Colonic mucosa (tissue), 4 donors: ENCODE results near the gene CNPY2. TPM values are rescaled to one million over a fixed set of nuclear protein-coding genes. Genes with fewer than 3 reads are reported as not detected.
"Not testable (repeated sequence)": the region's sequence is repeated elsewhere in the genome, so short reads cannot be mapped to it uniquely, and the experiment has no call there.

Experiments used
- DNase-seq: peaks from one replicate; pipeline ENCODE4 v3.0.0-alpha.2; 2020
- H3K27ac ChIP-seq: fragments of 200-600 bp; one replicate; pipeline ENCODE4 v1.8.0; 2021
- H3K27me3 ChIP-seq: fragments of 200-600 bp; one replicate; pipeline ENCODE4 v1.8.0; 2021
- H3K36me3 ChIP-seq: fragments of 200-600 bp; one replicate; pipeline ENCODE4 v1.8.0; 2021
- H3K4me1 ChIP-seq: fragments of 200-600 bp; one replicate; pipeline ENCODE4 v1.8.0; 2021; ENCODE audit warnings: mild to moderate bottlenecking
- H3K4me3 ChIP-seq: fragments of 200-600 bp; one replicate; pipeline ENCODE4 v1.8.0; 2021
- H3K9ac ChIP-seq, 2 donors: one replicate each; pipeline ENCODE4 v1.7.0; 2013; ENCODE audit warnings: control low read depth in 2 of 2, low read depth in 2 of 2, low read length in 2 of 2
- H3K9me3 ChIP-seq: fragments of 200-600 bp; one replicate; pipeline ENCODE4 v1.8.0; 2021
- CTCF ChIP-seq: fragments of 200-600 bp; IDR thresholded peaks from one replicate; pipeline ENCODE4 v1.8.0; 2022; ENCODE audit warnings: antibody characterized with exemption, mild to moderate bottlenecking
- intact Hi-C: fragments of 100-400 bp; cut with DNase I; formaldehyde crosslinking; loops from one replicate; pipeline ENCODE4 v1.14.1; 2022
- total RNA-seq, 2 donors: library from RNA; stranded (reverse); fragmentation: NEBNext Ultra II Directional in 1 of 2; extraction: Animal tissue kit (Norgen Biotek cat#: 25700) in 1 of 2; gene quantifications; one replicate each; pipeline ENCODE4 v1.2.1, GENCODE V29; 2021
- donor health status: healthy.
- donor health status: DM: no; HTN: no; CAD: no.
- donor health status: DM: no; HTN: no; CAD: no.

The CNPY2 gene
- total RNA-seq, 2 donors from 2014 or later: 76.8 to 144 TPM

GRCh38 chr12:56358836-56359532 is 43.2 kb upstream of the CNPY2 start:
- H3K27me3 ChIP-seq: no peaks in the 10 kb centered on the region
- H3K27ac ChIP-seq: peak overlapping the region; percentile 61
- TF ChIP-seq CTCF: no peak
- intact Hi-C loops: no loop called here
- peaks cover 19% of the 10 kb centered on the region for H3K36me3 ChIP-seq
- peak overlapping the region; percentile 54 for H3K4me3 ChIP-seq
- peaks cover 5% of the 10 kb centered on the region for H3K4me1 ChIP-seq
- H3K9me3 ChIP-seq: no peaks in the 10 kb centered on the region
- no peak for DNase-seq
- H3K9ac ChIP-seq: peak overlapping the region; percentile 30 to 82

- no peak for DNase-seq
- H3K4me3 ChIP-seq: no peak overlapping the region
- intact Hi-C loops: no loop called here
- H3K9ac ChIP-seq: no peak overlapping the region
- H3K36me3 ChIP-seq: peaks cover 40% of the 10 kb centered on the region
- no peak overlapping the region for H3K27ac ChIP-seq
- H3K27me3 ChIP-seq: no peaks in the 10 kb centered on the region
- H3K4me1 ChIP-seq: no peaks in the 10 kb centered on the region
- no peak for TF ChIP-seq CTCF
- no peaks in the 10 kb centered on the region for H3K9me3 ChIP-seq
These were observed 35.5 kb upstream of the CNPY2 start for GRCh38 chr12:56351325-56351724.

GRCh38 chr12:56350662-56351061 is 34.9 kb upstream of the CNPY2 start:
- intact Hi-C loops: no loop called here
- H3K27me3 ChIP-seq: no peaks in the 10 kb centered on the region
- H3K9me3 ChIP-seq: no peaks in the 10 kb centered on the region
- H3K27ac ChIP-seq: no peak overlapping the region
- no peaks in the 10 kb centered on the region for H3K4me1 ChIP-seq
- no peak for TF ChIP-seq CTCF
- H3K4me3 ChIP-seq: no peak overlapping the region
- peaks cover 34% of the 10 kb centered on the region for H3K36me3 ChIP-seq
- DNase-seq: no peak
- no peak overlapping the region for H3K9ac ChIP-seq

- Histone ChIP-seq H3K36me3 (peaks cover 21% of the 10 kb centered on the region), H3K9me3 (no peaks in the 10 kb centered on the region), H3K27me3 (no peaks in the 10 kb centered on the region), H3K9ac (no peak overlapping the region), H3K4me3 (no peak overlapping the region), H3K27ac (no peak overlapping the region), H3K4me1 (no peaks in the 10 kb centered on the region)
- intact Hi-C loops: no loop called here
- TF ChIP-seq CTCF: no peak
- DNase-seq: no peak
These were observed 33.0 kb upstream of the CNPY2 start for GRCh38 chr12:56348776-56349175.

- DNase-seq, H3K4me3 ChIP-seq, H3K4me1 ChIP-seq, H3K9ac ChIP-seq, H3K27ac ChIP-seq, H3K27me3 ChIP-seq, H3K9me3 ChIP-seq, intact Hi-C loops: not testable (repeated sequence)
- H3K36me3 ChIP-seq: peaks cover 21% of the 10 kb centered on the region
These were observed 31.5 kb upstream of the CNPY2 start for GRCh38 chr12:56347255-56347654.

GRCh38 chr12:56346675-56347074 is 30.9 kb upstream of the CNPY2 start:
- no peak for DNase-seq
- Histone ChIP-seq H3K27ac (no peak overlapping the region), H3K9me3 (no peaks in the 10 kb centered on the region), H3K36me3 (peaks cover 21% of the 10 kb centered on the region), H3K9ac (no peak overlapping the region), H3K4me3 (no peak overlapping the region), H3K4me1 (no peaks in the 10 kb centered on the region), H3K27me3 (no peaks in the 10 kb centered on the region)
- TF ChIP-seq CTCF: no peak
- intact Hi-C loops: no loop called here

- H3K9me3 ChIP-seq, intact Hi-C loops, H3K36me3 ChIP-seq, DNase-seq, H3K27ac ChIP-seq, H3K4me3 ChIP-seq, H3K4me1 ChIP-seq, H3K9ac ChIP-seq, H3K27me3 ChIP-seq: not testable (repeated sequence)
These were observed 26.5 kb upstream of the CNPY2 start for GRCh38 chr12:56342290-56342689.
